ENCODE measurements around the gene UACA.

UACA gene

DNA sequence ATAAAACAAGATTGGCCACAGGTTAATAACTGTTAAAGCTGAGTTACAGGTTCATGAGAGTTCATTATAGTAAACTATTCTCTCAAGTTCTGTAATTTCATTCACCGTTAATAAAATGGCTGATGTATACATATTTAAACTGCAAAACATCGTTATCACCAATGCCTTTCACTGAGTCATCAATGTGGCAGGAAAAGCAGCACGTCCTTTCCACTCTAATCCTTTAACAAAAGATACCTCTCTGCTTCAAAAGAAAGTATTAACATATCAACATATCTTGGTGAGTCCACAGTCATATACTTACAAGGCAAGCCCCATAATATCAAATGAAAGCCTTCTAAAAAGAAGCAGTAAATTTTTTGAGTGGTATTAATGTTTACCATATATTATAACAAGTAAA, 54.5 kb downstream of the UACA start:
- no peak for DNase-seq

- no peak for DNase-seq
These were observed 55.6 kb downstream of the UACA start for GRCh38 chr15:70707686-70708300.

DNA sequence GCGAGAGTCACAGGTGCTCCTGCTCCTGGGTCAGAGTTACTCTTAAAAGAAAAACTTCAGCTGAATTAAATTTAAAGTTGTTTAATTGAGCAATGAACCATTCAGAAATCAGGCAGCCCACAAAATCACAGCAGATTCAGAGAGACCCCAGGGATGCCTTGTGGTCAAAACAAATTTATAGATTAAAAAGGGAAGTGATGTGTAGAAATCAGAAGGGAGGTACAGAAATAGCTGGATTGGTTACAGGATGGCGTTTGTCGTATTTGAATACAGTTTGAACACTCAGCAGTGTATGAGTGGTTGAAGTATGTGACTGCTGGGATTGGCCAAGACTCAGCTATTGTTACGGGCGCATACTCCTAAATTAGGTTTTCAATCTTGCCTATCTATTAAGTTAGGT, 58.6 kb downstream of the UACA start:
- no peak for DNase-seq

DNA sequence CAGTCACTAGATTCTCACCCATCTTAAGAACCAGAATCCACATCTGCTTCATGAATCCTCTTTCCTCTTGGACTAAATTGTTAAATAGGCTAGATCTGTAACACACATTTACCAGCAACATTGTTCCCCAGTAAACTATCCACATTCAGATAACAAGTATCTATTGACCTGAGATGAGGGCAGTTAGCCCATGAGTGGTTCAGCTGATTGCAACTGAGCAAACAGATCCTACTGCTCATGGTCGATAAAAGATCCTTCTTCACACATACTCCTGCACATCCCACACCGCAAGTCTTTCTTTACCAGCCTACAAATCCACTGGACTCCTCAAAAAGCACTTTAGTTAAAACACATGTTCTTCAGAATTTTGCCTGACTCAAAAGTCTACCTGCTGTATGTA, 59.2 kb downstream of the UACA start:
- DNase-seq = no peak

DNA sequence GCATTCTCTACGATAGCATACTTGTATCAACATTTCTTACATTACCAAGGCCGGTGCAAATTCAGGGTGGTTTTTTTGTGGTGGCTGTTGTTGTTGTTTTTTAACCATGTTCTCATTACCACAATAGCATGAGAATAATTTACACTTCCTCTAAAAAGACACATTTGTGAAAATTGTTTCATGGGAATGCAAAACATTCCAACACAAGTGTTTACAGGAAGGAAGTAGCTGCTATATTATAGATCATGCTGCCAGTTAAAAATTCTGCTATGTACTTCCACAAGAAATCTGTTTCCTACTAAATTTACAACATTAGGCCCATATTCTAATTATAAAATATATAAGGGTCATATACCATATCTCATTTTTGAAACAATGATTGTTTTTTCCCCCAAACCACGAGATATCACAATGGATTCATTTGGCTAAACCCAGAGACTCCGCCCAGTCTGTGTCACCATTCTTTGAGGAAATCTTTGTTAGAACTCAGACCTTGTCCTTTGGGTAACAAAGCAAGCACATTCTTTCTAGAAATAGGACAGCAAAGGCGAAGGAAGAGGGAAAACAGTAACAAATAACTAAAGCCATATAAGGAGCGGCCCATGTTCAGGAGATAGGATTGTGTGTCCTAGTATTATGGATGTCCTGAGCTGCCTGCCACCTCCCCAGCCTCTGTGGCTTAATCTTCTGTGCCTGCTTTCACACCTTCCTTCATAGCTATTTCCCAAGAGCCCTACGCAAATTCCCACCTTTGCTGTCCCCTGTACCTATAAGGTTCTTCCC, 60.1 kb downstream of the UACA start:
- no peak for DNase-seq

DNA sequence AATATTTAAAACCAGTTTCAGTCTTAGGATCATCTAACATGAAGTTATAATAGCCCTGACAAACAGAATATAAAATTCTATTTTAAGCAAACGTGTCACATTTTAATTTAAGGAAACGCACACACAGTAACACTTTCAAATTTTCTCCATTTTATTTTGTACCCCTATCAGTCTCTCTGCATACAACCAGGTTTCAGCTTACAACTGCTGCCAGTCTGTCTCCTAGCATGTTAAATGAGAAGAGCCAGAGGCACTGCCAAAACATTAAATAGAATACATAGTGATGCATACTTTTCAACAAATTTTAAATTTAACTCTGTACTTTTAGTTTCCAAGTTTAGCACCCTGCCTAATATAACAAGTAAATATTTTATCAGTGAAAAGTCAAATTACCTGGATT, 60.8 kb downstream of the UACA start:
- DNase-seq = no peak

GRCh38 chr15:70701891-70702568, 61.3 kb downstream of the UACA start:
- DNase-seq = no peak

DNA sequence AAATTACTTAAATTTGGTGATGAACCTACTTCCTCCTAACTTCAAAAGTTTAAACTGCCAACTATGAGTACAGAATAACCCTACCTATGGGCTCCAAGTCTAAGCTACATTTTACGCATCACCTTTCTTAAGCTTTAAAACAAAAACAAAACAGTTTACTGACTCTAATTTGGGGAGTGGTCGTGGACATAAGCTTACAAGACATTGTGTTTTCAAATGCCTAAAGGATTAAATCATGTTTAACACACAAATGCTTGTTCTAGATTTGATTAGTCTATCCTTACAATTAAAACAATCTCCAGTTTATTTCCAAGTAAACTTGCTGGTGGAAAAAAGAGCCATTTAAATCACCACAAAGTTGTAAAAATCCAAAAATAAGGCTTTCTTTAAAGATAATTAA, 62.2 kb downstream of the UACA start:
- no peak for DNase-seq

GRCh38 chr15:70699890-70700289, 63.5 kb downstream of the UACA start:
- no peak for DNase-seq

GRCh38 chr15:70698836-70699390, 64.4 kb downstream of the UACA start:
- DNase-seq = no peak

DNA sequence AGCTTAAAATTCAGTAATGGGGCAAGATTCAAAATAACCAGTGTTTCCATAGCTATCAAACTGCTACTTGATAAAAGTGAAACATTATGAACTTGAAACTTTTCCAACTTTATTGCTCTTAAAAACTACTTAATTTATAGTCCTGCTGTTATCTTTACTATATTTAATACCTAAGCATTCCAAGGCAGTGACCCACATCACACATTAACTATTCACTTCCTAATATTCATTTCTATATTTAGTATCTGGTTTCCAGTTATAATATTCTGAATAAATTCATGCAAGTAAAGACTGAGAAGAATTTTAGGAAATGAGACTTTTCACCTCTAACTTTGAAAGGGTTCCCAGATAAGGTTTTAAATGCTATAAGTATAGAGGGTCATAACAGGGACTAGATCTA, 64.9 kb downstream of the UACA start:
- DNase-seq = no peak

DNA sequence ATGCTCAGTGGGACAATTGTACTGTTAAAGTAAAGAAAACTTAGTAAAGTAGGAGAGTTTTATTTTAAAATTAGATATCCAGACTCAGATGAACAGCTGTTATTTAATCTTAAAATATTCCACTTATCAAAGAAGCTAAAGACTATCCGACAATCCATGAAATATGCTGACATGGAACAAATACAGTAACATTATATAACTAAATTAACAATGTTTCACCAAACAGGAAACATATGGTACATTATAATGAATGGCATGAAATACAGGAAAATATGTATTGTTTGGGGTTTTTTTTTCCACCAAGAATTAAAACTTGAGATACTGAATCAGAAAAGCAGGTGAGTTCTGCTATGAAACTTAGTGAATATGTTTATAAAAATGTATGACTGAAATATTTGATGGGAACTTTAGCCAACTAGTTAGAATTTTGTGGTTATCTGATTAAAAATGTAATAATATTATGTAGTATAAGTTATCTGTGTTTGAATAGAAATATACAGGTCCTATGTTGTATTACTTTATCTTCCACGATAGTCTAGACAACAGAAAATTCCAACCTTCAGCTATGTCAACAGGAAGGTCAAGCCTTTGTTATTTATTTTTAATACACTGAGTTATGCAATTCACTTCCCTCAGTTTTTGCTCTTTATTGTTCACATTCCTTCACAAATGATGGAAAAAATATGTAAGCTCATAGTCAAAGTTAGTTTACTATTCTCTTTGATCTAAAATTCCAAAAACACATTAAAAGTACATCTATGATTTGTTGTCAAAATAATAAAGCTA, 72.7 kb downstream of the UACA start:
- no peak for DNase-seq

DNA sequence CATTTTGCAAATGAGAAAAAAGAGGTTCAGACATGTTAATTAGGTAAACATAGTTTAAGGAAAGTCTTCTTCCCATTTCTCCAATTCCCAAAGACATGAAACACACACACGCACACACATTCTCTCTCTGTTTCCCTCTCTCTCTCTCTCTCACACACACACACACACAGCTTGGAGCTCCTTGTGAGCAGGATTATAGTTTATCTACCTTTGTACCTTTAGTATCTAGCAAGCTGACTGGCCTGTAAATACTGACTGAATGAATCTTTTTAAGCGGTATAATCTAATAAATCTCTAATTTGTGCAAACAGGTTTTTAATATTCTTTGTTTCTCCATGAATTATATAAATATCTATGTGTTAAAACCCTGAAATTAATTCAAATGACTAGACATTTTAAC, 73.3 kb downstream of the UACA start:
- DNase-seq = no peak

DNA sequence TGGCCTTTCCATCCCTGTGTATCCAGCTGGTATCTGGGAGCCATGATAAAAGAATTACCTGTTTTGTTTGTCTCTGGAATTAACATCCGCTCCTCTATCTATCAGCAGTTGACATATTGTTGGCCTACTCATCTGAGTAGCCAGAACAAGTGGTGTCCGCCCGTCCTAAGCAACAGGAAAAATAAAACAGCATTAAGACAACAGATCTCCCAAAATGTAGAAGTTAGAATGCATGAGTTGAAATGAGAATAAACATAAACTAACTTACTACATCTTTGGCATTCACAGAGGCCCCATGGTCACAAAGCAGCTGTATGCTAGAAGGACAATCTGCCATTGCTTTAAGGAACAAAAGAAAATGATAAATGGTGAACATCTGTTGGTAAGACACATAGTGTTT, 75.9 kb downstream of the UACA start:
- DNase-seq = no peak

- DNase-seq = no peak
These were observed 82.5 kb downstream of the UACA start for GRCh38 chr15:70680817-70681216.

DNA sequence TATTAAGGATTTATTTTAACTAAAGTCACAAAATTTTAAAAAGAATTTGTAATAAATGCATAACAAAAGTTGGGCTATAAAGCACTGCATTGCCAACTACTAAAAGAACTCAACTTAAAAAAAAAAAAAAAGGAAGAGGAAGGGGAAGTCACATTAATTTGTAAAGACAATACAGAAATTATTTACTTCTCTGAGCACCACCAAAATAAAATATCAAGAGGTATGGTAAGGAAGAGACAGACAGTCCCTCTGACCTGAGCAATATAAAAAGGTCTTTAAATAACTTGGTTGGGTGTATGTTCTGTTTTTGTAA, 83.5 kb downstream of the UACA start:
- no peak for DNase-seq

DNA sequence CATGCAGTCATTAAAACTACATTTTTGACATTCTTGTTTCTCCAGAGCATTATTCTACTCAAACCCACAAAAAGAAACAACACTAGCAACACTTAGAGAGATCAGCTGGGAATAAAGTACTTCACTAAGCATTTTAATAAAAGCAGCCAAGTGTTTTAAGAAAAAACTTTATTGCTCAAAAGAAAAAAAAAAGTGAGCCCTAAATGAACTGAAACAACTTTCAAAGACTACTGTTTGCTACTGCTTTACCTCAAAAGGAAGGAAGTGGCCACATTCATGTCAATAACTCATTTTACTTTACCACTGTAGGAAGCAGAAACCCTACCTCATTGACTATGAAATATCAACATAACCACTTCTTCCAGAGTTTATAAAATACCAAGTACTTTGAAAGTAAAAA, 91.3 kb downstream of the UACA start:
- no peak for DNase-seq

DNA sequence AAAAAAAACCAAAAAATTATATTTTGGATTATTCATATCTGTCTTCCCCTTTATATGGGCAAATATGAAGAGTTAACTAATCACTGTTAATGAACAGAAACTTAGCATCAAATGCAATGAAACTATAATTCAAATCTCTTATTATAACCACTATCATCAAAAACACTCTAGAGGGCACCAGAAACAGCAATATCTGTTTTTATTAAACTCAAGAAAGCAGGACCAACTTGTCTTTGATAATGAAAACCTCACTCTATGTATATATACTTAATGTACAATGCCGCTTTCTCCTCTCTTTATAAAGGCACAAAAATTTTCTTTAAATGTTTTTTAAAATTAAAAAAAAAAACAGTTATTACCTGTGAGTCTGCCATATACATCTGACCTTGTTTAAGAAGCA, 92.7 kb downstream of the UACA start:
- no peak for DNase-seq

DNA sequence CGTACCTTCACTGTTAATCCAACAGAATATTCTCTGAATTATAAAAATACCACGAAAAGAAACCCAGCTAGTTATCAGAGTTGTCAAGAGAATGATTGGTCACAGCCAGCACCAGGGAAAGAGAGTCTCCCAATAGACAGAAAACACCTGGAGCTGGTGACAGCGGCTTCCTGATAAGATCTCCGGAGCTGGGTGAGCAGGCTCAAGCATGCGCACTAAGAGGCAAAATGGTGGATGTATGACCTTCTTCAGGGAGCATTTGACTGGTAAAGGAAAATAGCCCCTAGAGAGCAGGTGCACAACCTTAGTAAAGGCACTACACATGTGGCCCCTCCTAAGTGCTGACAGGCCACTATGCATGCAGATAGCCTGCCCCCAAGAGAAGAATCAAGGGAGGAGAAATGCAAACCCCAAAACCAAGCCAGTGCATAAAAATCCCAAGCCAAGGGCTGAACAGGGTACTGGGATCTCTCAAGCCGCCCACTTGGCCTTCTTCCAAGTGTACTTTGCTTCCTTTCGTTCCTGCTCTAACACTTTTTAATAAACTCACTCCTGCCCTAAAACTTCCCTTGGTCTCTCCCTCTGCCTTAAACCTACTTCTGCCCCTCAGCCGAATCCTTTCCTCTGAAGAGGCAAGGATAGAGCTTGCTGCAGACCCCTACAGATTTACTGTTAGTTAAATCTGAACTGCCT, 93.2 kb downstream of the UACA start:
- DNase-seq = no peak

GRCh38 chr15:70669006-70669602, 94.3 kb downstream of the UACA start:
- no peak for DNase-seq

- DNase-seq = no peak
These were observed 97.8 kb downstream of the UACA start for GRCh38 chr15:70665599-70665998.

DNA sequence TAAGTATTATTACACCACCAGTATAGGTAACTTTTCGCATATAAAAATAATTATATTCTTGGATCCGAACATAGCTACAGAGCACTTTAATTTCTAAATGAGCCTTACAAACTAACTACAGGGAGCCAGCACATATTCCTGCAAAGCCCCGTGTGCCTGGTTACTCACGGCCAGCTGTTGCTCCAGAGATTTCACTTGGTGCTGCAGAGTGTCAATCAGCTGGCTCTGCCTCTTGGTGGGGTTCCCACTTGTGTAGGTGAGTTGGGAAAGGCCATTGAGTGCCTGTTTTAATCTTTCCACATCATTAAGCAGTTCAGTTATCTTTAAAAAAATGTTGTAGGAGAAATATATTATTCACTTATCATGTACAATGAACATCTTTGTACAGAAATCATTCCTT, 98.9 kb downstream of the UACA start:
- no peak for DNase-seq
